NCI-H2227 treated with DMSO at 0.1 percent for 48 hours (cell line): Measurements from ENCODE around the gene TP53BP1.
A peak's percentile ranks its signal among the peaks of the same experiment; 100 is the strongest.
"Not testable (repeated sequence)": the region's sequence is repeated elsewhere in the genome, so short reads cannot be mapped to it uniquely, and the experiment has no call there.

Experiments used
- DNase-seq: peaks from one replicate; lab custom pipeline; 2025; lab: John Stamatoyannopoulos, UW

The TP53BP1 gene, protein sequence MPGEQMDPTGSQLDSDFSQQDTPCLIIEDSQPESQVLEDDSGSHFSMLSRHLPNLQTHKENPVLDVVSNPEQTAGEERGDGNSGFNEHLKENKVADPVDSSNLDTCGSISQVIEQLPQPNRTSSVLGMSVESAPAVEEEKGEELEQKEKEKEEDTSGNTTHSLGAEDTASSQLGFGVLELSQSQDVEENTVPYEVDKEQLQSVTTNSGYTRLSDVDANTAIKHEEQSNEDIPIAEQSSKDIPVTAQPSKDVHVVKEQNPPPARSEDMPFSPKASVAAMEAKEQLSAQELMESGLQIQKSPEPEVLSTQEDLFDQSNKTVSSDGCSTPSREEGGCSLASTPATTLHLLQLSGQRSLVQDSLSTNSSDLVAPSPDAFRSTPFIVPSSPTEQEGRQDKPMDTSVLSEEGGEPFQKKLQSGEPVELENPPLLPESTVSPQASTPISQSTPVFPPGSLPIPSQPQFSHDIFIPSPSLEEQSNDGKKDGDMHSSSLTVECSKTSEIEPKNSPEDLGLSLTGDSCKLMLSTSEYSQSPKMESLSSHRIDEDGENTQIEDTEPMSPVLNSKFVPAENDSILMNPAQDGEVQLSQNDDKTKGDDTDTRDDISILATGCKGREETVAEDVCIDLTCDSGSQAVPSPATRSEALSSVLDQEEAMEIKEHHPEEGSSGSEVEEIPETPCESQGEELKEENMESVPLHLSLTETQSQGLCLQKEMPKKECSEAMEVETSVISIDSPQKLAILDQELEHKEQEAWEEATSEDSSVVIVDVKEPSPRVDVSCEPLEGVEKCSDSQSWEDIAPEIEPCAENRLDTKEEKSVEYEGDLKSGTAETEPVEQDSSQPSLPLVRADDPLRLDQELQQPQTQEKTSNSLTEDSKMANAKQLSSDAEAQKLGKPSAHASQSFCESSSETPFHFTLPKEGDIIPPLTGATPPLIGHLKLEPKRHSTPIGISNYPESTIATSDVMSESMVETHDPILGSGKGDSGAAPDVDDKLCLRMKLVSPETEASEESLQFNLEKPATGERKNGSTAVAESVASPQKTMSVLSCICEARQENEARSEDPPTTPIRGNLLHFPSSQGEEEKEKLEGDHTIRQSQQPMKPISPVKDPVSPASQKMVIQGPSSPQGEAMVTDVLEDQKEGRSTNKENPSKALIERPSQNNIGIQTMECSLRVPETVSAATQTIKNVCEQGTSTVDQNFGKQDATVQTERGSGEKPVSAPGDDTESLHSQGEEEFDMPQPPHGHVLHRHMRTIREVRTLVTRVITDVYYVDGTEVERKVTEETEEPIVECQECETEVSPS (N-terminal part only)

GRCh38 chr15:43492673-43493601 is at the start of gene TP53BP1:
TSS of gene TP53BP1 (minus strand) at chr15:43493156. CDS start at chr15:43493043, 113 bp downstream.
- DNase-seq, result peak; percentile 91

GRCh38 chr15:43541785-43542184 is 48.8 kb upstream of the TP53BP1 start:
- DNase-seq, result no peak

DNA sequence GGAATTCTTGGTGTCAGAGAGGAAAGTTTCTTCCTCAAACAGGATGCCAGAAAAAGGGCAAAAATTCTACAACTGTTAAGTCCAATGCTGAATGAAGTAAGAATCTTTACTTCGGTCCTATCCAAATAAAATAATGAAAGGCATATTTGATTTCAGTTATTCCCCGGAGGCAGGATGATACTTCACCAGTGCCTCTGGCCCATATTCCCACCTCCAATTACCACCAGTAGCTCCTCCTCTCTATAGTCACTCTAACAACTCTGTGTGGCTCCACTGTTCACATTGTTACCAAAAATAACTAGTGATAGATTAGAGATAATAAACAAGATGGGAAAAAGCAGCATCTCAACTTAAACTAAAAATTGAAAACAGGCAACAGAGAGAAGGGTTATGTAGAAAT is 45.1 kb upstream of the TP53BP1 start:
- DNase-seq, result no peak

DNA sequence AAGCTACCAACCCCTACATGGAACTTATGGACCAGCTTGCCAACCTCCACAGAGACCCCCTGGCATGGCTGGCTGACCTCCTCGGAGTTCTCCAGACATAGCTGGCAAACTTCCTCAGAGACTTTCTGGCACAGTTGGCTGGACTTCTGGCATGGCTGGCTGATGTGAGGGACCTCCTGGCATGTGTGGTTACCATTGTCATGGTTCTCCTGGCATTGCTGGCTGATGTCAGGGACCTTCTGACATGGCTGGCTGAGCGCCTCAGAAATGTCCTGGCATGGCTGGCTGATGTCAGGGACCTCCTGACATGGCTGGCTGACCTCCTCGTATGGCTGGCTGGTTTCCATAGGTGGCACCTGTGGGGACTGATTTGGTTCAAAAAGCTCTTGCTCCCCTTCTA is 41.9 kb upstream of the TP53BP1 start:
- DNase-seq, result no peak

GRCh38 chr15:43532826-43533225 is 39.9 kb upstream of the TP53BP1 start:
- not testable (repeated sequence) for DNase-seq

- peak; percentile 16 for DNase-seq
Measured at GRCh38 chr15:43531018-43531670, 38.2 kb upstream of the TP53BP1 start.

- DNase-seq, result no peak
Measured at GRCh38 chr15:43529587-43530345, 36.8 kb upstream of the TP53BP1 start.

- no peak for DNase-seq
Measured at GRCh38 chr15:43529141-43529540, 36.2 kb upstream of the TP53BP1 start.

DNA sequence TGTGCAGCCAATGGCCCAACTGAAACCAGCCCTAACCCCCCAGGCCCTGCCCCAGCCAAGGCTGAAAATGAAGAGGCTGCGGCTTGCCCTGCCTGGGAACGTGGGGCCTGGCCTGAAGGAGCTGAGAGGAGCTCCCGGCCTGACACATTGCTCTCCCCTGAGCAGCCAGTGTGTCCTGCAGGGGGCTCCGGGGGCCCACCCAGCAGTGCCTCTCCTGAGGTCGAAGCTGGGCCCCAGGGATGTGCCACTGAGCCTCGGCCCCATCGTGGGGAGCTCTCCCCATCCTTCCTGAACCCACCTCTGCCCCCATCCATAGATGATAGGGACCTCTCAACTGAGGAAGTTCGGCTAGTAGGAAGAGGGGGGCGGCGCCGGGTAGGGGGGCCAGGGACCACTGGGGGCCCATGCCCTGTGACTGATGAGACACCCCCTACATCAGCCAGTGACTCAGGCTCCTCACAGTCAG is 35.6 kb upstream of the TP53BP1 start:
- no peak for DNase-seq

- DNase-seq, result no peak
Measured at GRCh38 chr15:43527802-43528541, 35.0 kb upstream of the TP53BP1 start.

GRCh38 chr15:43527016-43527801 is 34.3 kb upstream of the TP53BP1 start:
- no peak for DNase-seq

DNA sequence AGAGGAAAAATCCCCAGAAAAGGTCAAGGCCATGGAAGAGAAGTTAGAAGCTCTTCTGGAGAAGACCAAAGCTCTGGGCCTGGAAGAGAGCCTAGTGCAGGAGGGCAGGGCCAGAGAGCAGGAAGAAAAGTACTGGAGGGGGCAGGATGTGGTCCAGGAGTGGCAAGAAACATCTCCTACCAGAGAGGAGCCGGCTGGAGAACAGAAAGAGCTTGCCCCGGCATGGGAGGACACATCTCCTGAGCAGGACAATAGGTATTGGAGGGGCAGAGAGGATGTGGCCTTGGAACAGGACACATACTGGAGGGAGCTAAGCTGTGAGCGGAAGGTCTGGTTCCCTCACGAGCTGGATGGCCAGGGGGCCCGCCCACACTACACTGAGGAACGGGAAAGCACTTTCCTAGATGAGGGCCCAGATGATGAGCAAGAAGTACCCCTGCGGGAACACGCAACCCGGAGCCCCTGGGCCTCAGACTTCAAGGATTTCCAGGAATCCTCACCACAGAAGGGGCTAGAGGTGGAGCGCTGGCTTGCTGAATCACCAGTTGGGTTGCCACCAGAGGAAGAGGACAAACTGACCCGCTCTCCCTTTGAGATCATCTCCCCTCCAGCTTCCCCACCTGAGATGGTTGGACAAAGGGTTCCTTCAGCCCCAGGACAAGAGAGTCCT is 33.4 kb upstream of the TP53BP1 start:
- no peak for DNase-seq

- DNase-seq, result no peak
Measured at GRCh38 chr15:43525131-43525530, 32.2 kb upstream of the TP53BP1 start.

DNA sequence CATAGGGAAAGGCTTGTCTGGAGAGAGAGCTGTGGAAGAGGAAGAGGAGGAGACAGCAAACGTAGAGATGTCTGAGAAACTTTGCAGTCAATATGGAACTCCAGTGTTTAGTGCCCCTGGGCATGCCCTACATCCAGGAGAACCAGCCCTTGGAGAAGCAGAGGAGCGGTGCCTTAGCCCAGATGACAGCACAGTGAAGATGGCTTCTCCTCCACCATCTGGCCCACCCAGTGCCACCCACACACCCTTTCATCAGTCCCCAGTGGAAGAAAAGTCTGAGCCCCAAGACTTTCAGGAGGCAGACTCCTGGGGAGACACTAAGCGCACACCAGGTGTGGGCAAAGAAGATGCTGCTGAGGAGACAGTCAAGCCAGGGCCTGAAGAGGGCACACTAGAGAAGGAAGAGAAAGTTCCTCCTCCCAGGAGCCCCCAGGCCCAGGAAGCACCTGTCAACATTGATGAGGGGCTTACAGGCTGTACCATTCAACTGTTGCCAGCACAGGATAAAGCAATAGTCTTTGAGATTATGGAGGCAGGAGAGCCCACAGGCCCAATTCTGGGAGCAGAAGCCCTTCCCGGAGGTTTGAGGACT is 31.4 kb upstream of the TP53BP1 start:
- no peak for DNase-seq

- no peak for DNase-seq
Measured at GRCh38 chr15:43523646-43524045, 30.7 kb upstream of the TP53BP1 start.

DNA sequence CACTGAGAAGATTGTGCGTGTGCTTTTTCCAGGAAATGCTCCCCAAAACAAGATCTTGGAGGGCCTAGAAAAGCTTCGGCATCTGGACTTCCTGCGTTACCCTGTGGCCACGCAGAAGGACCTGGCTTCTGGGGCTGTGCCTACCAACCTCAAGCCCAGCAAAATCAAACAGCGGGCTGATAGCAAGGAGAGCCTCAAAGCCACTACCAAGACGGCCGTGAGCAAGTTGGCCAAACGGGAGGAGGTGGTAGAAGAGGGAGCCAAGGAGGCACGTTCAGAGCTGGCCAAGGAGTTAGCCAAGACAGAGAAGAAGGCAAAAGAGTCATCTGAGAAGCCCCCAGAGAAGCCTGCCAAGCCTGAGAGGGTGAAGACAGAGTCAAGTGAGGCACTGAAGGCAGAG is 29.3 kb upstream of the TP53BP1 start:
- DNase-seq, result no peak

DNA sequence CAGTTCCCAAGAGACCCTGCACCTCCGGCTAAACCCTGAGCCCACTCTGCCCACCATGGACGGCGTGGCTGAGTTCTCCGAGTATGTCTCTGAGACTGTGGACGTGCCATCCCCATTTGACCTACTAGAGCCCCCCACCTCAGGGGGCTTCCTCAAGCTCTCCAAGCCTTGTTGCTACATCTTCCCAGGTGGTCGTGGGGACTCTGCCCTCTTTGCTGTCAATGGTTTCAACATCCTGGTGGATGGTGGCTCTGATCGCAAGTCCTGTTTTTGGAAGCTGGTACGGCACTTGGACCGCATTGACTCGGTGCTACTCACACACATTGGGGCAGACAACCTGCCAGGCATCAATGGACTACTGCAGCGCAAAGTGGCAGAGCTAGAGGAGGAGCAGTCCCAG is 28.5 kb upstream of the TP53BP1 start:
- no peak for DNase-seq
